Aorta (tissue), 5 donors: ENCODE results near the gene TCF19. TPM values are rescaled to one million over a fixed set of nuclear protein-coding genes. Genes with fewer than 3 reads are reported as not detected.
A peak's percentile ranks its signal among the peaks of the same experiment; 100 is the strongest.

Experiments used
- ATAC-seq: fragments of 200-7000 bp; cut with Tn5 transposase; one replicate; pipeline ENCODE4 v1.9.1; 2022; ENCODE audit warnings: moderate library complexity; ENCODE audit not compliant: low FRiP score
- DNase-seq, 2 donors: peaks; one replicate each; pipeline ENCODE4 v3.0.0-alpha.2; 2020
- H3K27ac ChIP-seq, 2 donors: one replicate each; pipeline ENCODE4 v1.5.1; 2013; ENCODE audit warnings: low read length in 2 of 2, mild to moderate bottlenecking in 2 of 2, moderate library complexity in 2 of 2, control low read depth in 1 of 2, inconsistent platforms in 1 of 2, low read depth in 1 of 2
- H3K27me3 ChIP-seq, 2 donors: one replicate each; pipeline ENCODE4 v1.6.1; 2013; ENCODE audit warnings: control low read depth in 1 of 2, low read length in 1 of 2, mild to moderate bottlenecking in 1 of 2, moderate library complexity in 1 of 2; ENCODE audit not compliant: insufficient read depth in 2 of 2, control insufficient read depth in 1 of 2
- H3K36me3 ChIP-seq, 2 donors: one replicate each; pipeline ENCODE4 v1.6.1; 2013; ENCODE audit warnings: control low read depth in 1 of 2, low read length in 1 of 2, mild to moderate bottlenecking in 1 of 2; ENCODE audit not compliant: insufficient read depth in 2 of 2, control insufficient read depth in 1 of 2
- H3K4me1 ChIP-seq, 2 donors: one replicate each; pipeline ENCODE4 v1.6.1; 2013; ENCODE audit warnings: low read length in 2 of 2, control low read depth in 1 of 2, mild to moderate bottlenecking in 1 of 2, moderate library complexity in 1 of 2; ENCODE audit not compliant: insufficient read depth in 2 of 2, control insufficient read depth in 1 of 2
- H3K4me3 ChIP-seq, 2 donors: one replicate each; pipeline ENCODE4 v1.5.1; 2013; ENCODE audit warnings: low read length in 2 of 2, control low read depth in 1 of 2, mild to moderate bottlenecking in 1 of 2
- H3K9me3 ChIP-seq: one replicate; pipeline ENCODE4 v1.6.1; 2013; ENCODE audit warnings: mild to moderate bottlenecking, low read length; ENCODE audit not compliant: control insufficient read depth
- WGBS, 2 donors: extraction: QIAGEN DNeasy Blood & Tissue Kit; methylation state at CpG; one replicate each; pipeline ENCODE4 v1.1.7; 2013; 5-methylcytosine and 5-hydroxymethylcytosine counted together
- intact Hi-C, 2 donors: fragments of 100-400 bp; cut with DNase I; formaldehyde crosslinking; loops; one replicate each; pipeline versions ENCODE4 v1.14.2 to v1.15.0; 2022
- polyA plus RNA-seq, 2 donors: library from polyadenylated mRNA; stranded (reverse); fragments of 200-250 nt; gene quantifications; one replicate each; pipeline ENCODE4 v1.2.3, GENCODE V29; 2013
- total RNA-seq, 2 donors: library from RNA; stranded (reverse); fragmentation: NEBNext Ultra II Directional; extraction: Animal tissue kit (Norgen Biotek cat#: 25700); gene quantifications; one replicate each; pipeline ENCODE4 v1.2.1, GENCODE V29; 2021
- donor health status: healthy with polysubstance abuse.
- donor health status: Bipolar disorder and iron deficiency.
- donor health status: DM: no; HTN: no; CAD: no.
- donor health status: DM: no; HTN: no; CAD: no.
- donor health status: DM: yes; HTN: yes; CAD: no.

Gene TCF19
- total and polyA plus RNA-seq, 4 donors = 3.1 to 8.3 (median 3.8) TPM

- no peak for DNase-seq
- intact Hi-C loops = no loop called here
- no peaks in the 10 kb centered on the region for H3K9me3 ChIP-seq
- ATAC-seq = no peak
- no peaks in the 10 kb centered on the region for H3K36me3 ChIP-seq
- 75 to 79% methylated on average over 7 of the region's 7 CpGs for WGBS, 2 donors
- H3K4me3 ChIP-seq = no peak overlapping the region
- no peaks in the 10 kb centered on the region for H3K27me3 ChIP-seq
- no peak overlapping the region for H3K27ac ChIP-seq
- H3K4me1 ChIP-seq = no peaks in the 10 kb centered on the region
These were observed 5.6 kb upstream of the TCF19 start for GRCh38 chr6:31152781-31153180.

- Histone ChIP-seq H3K9me3 (no peaks in the 10 kb centered on the region), H3K27ac (no peak overlapping the region), H3K4me3 (no peak overlapping the region), H3K36me3 (no peaks in the 10 kb centered on the region), H3K27me3 (no peaks in the 10 kb centered on the region), H3K4me1 (no peaks in the 10 kb centered on the region)
- DNase-seq (no peak), ATAC-seq (no peak)
- intact Hi-C loops = no loop called here
- 96% methylated on average over 15 of the region's 15 CpGs for WGBS, 2 donors
These were observed 4.0 kb upstream of the TCF19 start for GRCh38 chr6:31154436-31154835.

- Histone ChIP-seq H3K4me1 (no peaks in the 10 kb centered on the region), H3K9me3 (no peaks in the 10 kb centered on the region), H3K27me3 (no peaks in the 10 kb centered on the region), H3K27ac (no peak overlapping the region), H3K4me3 (no peak overlapping the region), H3K36me3 (no peaks in the 10 kb centered on the region)
- no peak for DNase-seq
- WGBS, 2 donors = 93 to 96% methylated on average over 7 of the region's 7 CpGs
- intact Hi-C loops = no loop called here
- no peak for ATAC-seq
These were observed 1.7 kb upstream of the TCF19 start for GRCh38 chr6:31156641-31157040.

- intact Hi-C loops = no loop called here
- no peak for ATAC-seq
These were observed 763 bp upstream of the TCF19 start, which contains the start of gene CCHCR1 for GRCh38 chr6:31157513-31158139. TSS of gene CCHCR1 (minus strand) at chr6:31157802. CDS start at chr6:31157600, 202 bp downstream.

GRCh38 chr6:31158863-31159855 is 770 bp downstream of the TCF19 start:
- WGBS, 2 donors = 11 to 12% methylated on average over 34 to 35 of the region's 35 CpGs
- ATAC-seq = no peak
- H3K9me3 ChIP-seq = no peaks in the 10 kb centered on the region
- H3K36me3 ChIP-seq = no peaks in the 10 kb centered on the region
- peak overlapping the region; percentile 59 to 61 for H3K4me3 ChIP-seq
- H3K4me1 ChIP-seq = no peaks in the 10 kb centered on the region
- peak overlapping the region in 1 of 2 donors; percentile 41 for H3K27ac ChIP-seq
- no peaks in the 10 kb centered on the region for H3K27me3 ChIP-seq
- DNase-seq = peak in 1 of 2 donors; percentile 36
- intact Hi-C loops = no loop called here

More at GRCh38 chr6:31157513-31158139, 763 bp upstream of the TCF19 start, which contains the start of gene CCHCR1:
- Histone ChIP-seq H3K9me3 (no peaks in the 10 kb centered on the region), H3K36me3 (no peaks in the 10 kb centered on the region), H3K4me1 (no peaks in the 10 kb centered on the region), H3K27me3 (no peaks in the 10 kb centered on the region), H3K4me3 (peak within 1 kb of the TSS; percentile 59 to 61), H3K27ac (peak within 1 kb of the TSS in 1 of 2 donors; percentile 41)
- DNase-seq = no peak
- WGBS, 2 donors = 3 to 5% methylated on average over 14 of the region's 14 CpGs

GRCh38 chr6:31161216-31162126 is 3.1 kb downstream of the TCF19 start:
- no peak for ATAC-seq
- WGBS, 2 donors = 90% methylated on average over 19 of the region's 19 CpGs
- H3K4me3 ChIP-seq = no peak overlapping the region

GRCh38 chr6:31162463-31163165 is 4.2 kb downstream of the TCF19 start:
- H3K4me3 ChIP-seq = no peak overlapping the region
- H3K27me3 ChIP-seq = no peaks in the 10 kb centered on the region
- ATAC-seq (no peak), DNase-seq (peak in 1 of 2 donors; percentile 57)
- H3K9me3 ChIP-seq = no peaks in the 10 kb centered on the region
- no peak overlapping the region for H3K27ac ChIP-seq
- H3K36me3 ChIP-seq = no peaks in the 10 kb centered on the region
- H3K4me1 ChIP-seq = no peaks in the 10 kb centered on the region
- 87 to 88% methylated on average over 13 of the region's 13 CpGs for WGBS, 2 donors
- intact Hi-C loops = no loop called here

More at GRCh38 chr6:31161216-31162126, 3.1 kb downstream of the TCF19 start:
- peak in 1 of 2 donors; percentile 57 for DNase-seq
- H3K9me3 ChIP-seq = no peaks in the 10 kb centered on the region
- H3K27me3 ChIP-seq = no peaks in the 10 kb centered on the region
- H3K4me1 ChIP-seq = no peaks in the 10 kb centered on the region
- intact Hi-C loops = no loop called here
- H3K27ac ChIP-seq = no peak overlapping the region
- no peaks in the 10 kb centered on the region for H3K36me3 ChIP-seq

- DNase-seq = no peak
- Histone ChIP-seq H3K4me3 (no peak overlapping the region), H3K9me3 (no peaks in the 10 kb centered on the region), H3K36me3 (no peaks in the 10 kb centered on the region), H3K27ac (no peak overlapping the region), H3K27me3 (no peaks in the 10 kb centered on the region), H3K4me1 (no peaks in the 10 kb centered on the region)
- no peak for ATAC-seq
- intact Hi-C loops = no loop called here
These were observed 5.5 kb downstream of the TCF19 start for GRCh38 chr6:31163922-31164321.
